ENCODE results near the gene LSAMP.

DNA sequence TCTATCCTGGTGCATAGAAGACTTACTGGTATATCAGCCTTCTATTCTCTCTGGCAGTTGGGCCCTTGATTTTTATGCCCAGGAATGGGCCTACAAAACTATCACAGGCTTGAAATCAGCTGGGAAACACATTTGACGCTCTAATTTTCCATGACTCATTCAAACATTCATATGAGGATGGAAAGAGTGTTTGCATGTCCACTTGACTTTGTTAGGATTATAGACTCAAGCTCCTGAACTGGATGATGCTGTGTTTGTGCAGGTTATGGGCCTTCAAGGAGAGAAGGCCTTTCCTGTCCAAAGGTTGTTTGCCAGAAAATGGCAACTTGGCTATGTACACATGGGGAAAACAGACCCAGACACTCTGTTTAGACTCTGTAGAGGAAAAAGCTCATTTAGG, 602.1 kb downstream of the LSAMP start:
- TF ChIP-seq, protein P1, sequence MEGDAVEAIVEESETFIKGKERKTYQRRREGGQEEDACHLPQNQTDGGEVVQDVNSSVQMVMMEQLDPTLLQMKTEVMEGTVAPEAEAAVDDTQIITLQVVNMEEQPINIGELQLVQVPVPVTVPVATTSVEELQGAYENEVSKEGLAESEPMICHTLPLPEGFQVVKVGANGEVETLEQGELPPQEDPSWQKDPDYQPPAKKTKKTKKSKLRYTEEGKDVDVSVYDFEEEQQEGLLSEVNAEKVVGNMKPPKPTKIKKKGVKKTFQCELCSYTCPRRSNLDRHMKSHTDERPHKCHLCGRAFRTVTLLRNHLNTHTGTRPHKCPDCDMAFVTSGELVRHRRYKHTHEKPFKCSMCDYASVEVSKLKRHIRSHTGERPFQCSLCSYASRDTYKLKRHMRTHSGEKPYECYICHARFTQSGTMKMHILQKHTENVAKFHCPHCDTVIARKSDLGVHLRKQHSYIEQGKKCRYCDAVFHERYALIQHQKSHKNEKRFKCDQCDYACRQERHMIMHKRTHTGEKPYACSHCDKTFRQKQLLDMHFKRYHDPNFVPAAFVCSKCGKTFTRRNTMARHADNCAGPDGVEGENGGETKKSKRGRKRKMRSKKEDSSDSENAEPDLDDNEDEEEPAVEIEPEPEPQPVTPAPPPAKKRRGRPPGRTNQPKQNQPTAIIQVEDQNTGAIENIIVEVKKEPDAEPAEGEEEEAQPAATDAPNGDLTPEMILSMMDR (IDR thresholded peaks at IDR 0.05; ENCODE audit: low read depth, low read length), result no peak
- TF ChIP-seq EZH2phosphoT487 (IDR thresholded peaks at IDR 0.05; ENCODE audit: low read depth), result no peak
